Measurements from ENCODE around the gene BATF2. TPM values are rescaled to one million over a fixed set of nuclear protein-coding genes. Genes with fewer than 3 reads are reported as not detected.

Gene BATF2
- polyA plus RNA-seq, 1 donor from 2014 or later: not detected

DNA sequence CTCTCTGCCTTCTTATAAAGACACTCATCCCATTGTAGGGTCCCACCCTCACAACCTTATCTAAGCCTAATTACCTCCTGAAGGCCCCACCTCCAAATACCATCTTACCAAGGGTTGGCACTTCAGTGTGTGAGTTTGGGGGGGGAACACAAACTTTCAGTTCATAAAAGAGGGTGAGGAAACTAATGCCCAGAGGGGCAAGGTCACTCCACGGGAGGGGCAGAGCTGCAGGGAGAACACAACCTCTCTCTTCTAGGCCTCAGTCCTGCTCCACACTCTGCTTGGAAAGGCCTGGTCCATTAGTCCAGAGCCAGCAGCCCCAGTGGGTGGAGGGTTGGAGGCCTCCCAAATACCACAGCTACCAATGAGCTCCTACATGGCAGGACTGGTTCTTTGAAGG lies 2.7 kb upstream of the BATF2 start:
- Histone ChIP-seq H3K27ac (ENCODE audit: low read length) (no peak overlapping the region), H3K4me3 (ENCODE audit: low read length) (no peak overlapping the region), H4K20me1 (ENCODE audit: insufficient read depth) (no peaks in the 10 kb centered on the region), H3K9ac (ENCODE audit: low read length) (no peak overlapping the region), H2AFZ (ENCODE audit: low read depth, low read length) (no peak overlapping the region), H3F3A (ENCODE audit: insufficient read depth, low read length, poor library complexity, severe bottlenecking) (no peaks in the 10 kb centered on the region), H3K27me3 (ENCODE audit: insufficient read depth, low read depth, low read length) (no peaks in the 10 kb centered on the region), H3K9me3 (ENCODE audit: low read length) (no peaks in the 10 kb centered on the region), H3K4me2 (ENCODE audit: low read length) (no peak overlapping the region), H3K36me3 (ENCODE audit: insufficient read depth, low read length) (no peaks in the 10 kb centered on the region), H3K79me2 (replicated peaks; ENCODE audit: insufficient read depth, low read length) (no peaks in the 10 kb centered on the region), H3K9me2 (ENCODE audit: insufficient read depth, low read length) (no peaks in the 10 kb centered on the region)
- no peak for TF ChIP-seq EZH2 (IDR thresholded peaks at IDR 0.05; ENCODE audit: borderline replicate concordance, insufficient read depth, low read length, poor library complexity, severe bottlenecking)
- no peak for TF ChIP-seq TAF1 (IDR thresholded peaks at IDR 0.05; ENCODE audit: low read depth)
- TF ChIP-seq RAD21 (conservative IDR thresholded peaks at IDR 0.05): no peak
- TF ChIP-seq EP300 (conservative IDR thresholded peaks at IDR 0.05; ENCODE audit: poor library complexity, severe bottlenecking): no peak
- no peak for TF ChIP-seq POLR2AphosphoS5 (IDR thresholded peaks at IDR 0.05)
- TF ChIP-seq MXI1 (conservative IDR thresholded peaks at IDR 0.05; ENCODE audit: poor library complexity, severe bottlenecking): no peak
- TF ChIP-seq SMC3 (conservative IDR thresholded peaks at IDR 0.05; ENCODE audit: poor library complexity): no peak
- TF ChIP-seq, protein P1, sequence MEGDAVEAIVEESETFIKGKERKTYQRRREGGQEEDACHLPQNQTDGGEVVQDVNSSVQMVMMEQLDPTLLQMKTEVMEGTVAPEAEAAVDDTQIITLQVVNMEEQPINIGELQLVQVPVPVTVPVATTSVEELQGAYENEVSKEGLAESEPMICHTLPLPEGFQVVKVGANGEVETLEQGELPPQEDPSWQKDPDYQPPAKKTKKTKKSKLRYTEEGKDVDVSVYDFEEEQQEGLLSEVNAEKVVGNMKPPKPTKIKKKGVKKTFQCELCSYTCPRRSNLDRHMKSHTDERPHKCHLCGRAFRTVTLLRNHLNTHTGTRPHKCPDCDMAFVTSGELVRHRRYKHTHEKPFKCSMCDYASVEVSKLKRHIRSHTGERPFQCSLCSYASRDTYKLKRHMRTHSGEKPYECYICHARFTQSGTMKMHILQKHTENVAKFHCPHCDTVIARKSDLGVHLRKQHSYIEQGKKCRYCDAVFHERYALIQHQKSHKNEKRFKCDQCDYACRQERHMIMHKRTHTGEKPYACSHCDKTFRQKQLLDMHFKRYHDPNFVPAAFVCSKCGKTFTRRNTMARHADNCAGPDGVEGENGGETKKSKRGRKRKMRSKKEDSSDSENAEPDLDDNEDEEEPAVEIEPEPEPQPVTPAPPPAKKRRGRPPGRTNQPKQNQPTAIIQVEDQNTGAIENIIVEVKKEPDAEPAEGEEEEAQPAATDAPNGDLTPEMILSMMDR (IDR thresholded peaks at IDR 0.05; ENCODE audit: poor library complexity, severe bottlenecking): no peak
- TF ChIP-seq, protein P2, sequence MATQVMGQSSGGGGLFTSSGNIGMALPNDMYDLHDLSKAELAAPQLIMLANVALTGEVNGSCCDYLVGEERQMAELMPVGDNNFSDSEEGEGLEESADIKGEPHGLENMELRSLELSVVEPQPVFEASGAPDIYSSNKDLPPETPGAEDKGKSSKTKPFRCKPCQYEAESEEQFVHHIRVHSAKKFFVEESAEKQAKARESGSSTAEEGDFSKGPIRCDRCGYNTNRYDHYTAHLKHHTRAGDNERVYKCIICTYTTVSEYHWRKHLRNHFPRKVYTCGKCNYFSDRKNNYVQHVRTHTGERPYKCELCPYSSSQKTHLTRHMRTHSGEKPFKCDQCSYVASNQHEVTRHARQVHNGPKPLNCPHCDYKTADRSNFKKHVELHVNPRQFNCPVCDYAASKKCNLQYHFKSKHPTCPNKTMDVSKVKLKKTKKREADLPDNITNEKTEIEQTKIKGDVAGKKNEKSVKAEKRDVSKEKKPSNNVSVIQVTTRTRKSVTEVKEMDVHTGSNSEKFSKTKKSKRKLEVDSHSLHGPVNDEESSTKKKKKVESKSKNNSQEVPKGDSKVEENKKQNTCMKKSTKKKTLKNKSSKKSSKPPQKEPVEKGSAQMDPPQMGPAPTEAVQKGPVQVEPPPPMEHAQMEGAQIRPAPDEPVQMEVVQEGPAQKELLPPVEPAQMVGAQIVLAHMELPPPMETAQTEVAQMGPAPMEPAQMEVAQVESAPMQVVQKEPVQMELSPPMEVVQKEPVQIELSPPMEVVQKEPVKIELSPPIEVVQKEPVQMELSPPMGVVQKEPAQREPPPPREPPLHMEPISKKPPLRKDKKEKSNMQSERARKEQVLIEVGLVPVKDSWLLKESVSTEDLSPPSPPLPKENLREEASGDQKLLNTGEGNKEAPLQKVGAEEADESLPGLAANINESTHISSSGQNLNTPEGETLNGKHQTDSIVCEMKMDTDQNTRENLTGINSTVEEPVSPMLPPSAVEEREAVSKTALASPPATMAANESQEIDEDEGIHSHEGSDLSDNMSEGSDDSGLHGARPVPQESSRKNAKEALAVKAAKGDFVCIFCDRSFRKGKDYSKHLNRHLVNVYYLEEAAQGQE (IDR thresholded peaks at IDR 0.05; ENCODE audit: borderline replicate concordance): no peak

DNA sequence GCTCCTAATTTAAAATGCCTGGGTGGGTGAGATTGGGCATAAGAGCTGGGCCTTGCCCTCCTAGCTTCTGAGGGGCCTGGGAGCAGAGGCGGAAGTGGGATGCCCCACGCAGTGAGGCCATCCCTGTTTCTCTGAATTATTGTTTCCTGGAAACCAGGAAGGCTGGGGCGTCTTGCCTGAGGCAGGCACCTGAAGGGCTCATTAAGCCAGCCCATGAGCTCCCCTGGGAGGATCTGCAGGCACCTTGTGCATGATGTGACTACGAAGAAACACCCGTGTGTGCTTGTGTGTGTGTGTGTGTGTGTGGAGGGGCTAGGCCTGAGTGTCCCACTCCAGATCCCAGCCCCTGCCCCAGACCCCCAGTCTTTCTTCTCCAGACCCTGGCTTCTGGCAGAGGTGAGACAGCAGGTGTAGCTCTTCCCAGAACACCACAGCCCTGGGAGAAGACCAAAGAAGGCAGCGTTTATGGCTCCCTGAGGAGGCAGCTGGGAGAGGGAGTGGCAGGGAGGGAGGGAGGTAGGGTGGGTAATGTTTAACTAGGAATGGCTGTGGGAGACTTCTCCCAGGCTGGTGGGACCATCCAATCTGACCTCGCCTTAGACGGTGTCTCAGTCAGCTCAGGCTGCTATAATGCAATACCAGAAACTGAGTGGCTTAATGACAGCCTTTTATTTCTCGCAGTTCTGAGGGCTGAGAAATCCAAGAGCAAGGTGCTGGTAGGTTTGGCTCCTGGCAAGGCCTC lies 2.1 kb upstream of the BATF2 start:
- no peak for TF ChIP-seq MXI1 (conservative IDR thresholded peaks at IDR 0.05; ENCODE audit: poor library complexity, severe bottlenecking)
- no peak overlapping the region for H2AFZ ChIP-seq (ENCODE audit: low read depth, low read length)

More for the DNA sequence above, 2.1 kb upstream of the BATF2 start:
- H3K4me2 ChIP-seq (ENCODE audit: low read length): no peak overlapping the region
- no peaks in the 10 kb centered on the region for H3K27me3 ChIP-seq (ENCODE audit: insufficient read depth, low read depth, low read length)
- no peak overlapping the region for H3K4me3 ChIP-seq (ENCODE audit: low read length)
- H3K9me3 ChIP-seq (ENCODE audit: low read length): no peaks in the 10 kb centered on the region
- no peaks in the 10 kb centered on the region for H3K36me3 ChIP-seq (ENCODE audit: insufficient read depth, low read length)
- H3K27ac ChIP-seq (ENCODE audit: low read length): no peak overlapping the region
- H3K9ac ChIP-seq (ENCODE audit: low read length): no peak overlapping the region
- H3K9me2 ChIP-seq (ENCODE audit: insufficient read depth, low read length): no peaks in the 10 kb centered on the region
- no peaks in the 10 kb centered on the region for H4K20me1 ChIP-seq (ENCODE audit: insufficient read depth)
- H3F3A ChIP-seq (ENCODE audit: insufficient read depth, low read length, poor library complexity, severe bottlenecking): no peaks in the 10 kb centered on the region
- no peaks in the 10 kb centered on the region for H3K79me2 ChIP-seq (replicated peaks; ENCODE audit: insufficient read depth, low read length)

Data from neural cell (in vitro differentiated cells).